Omental fat pad (tissue), 4 donors: ENCODE data around the gene ATP6V1F. TPM values are rescaled to one million over a fixed set of nuclear protein-coding genes. Genes with fewer than 3 reads are reported as not detected.

Source experiments
- ATAC-seq: fragments of 150-250 bp; one replicate; pipeline ENCODE4 v1.9.1; 2016; ENCODE audit warnings: mild to moderate bottlenecking, moderate library complexity; ENCODE audit not compliant: low FRiP score
- DNase-seq: peaks from one replicate; pipeline ENCODE4 v3.0.0-alpha.2; 2019; ENCODE audit warnings: low spot score
- total RNA-seq, 4 donors: library from RNA; depleted of rRNA; stranded (reverse); fragments of >200 nt; gene quantifications; one replicate each; pipeline ENCODE4 v1.1.0, GENCODE V29; 2016
- TF ChIP-seq, protein P1 (sequence below), 3 donors: fragments of 450-650 bp; IDR thresholded peaks; one replicate each; pipeline ENCODE4 v1.5.1; 2016 to 2017; ENCODE audit warnings: antibody characterized with exemption in 3 of 3, mild to moderate bottlenecking in 3 of 3, moderate library complexity in 2 of 3

ATP6V1F gene
- total RNA-seq, 4 donors from 2014 or later = 86.7 to 186 (median 133) TPM

- ATAC-seq (no peak), DNase-seq (no peak)
- TF ChIP-seq, protein P1, sequence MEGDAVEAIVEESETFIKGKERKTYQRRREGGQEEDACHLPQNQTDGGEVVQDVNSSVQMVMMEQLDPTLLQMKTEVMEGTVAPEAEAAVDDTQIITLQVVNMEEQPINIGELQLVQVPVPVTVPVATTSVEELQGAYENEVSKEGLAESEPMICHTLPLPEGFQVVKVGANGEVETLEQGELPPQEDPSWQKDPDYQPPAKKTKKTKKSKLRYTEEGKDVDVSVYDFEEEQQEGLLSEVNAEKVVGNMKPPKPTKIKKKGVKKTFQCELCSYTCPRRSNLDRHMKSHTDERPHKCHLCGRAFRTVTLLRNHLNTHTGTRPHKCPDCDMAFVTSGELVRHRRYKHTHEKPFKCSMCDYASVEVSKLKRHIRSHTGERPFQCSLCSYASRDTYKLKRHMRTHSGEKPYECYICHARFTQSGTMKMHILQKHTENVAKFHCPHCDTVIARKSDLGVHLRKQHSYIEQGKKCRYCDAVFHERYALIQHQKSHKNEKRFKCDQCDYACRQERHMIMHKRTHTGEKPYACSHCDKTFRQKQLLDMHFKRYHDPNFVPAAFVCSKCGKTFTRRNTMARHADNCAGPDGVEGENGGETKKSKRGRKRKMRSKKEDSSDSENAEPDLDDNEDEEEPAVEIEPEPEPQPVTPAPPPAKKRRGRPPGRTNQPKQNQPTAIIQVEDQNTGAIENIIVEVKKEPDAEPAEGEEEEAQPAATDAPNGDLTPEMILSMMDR (IDR thresholded peaks at IDR 0.05) = no peak
These were observed 24.7 kb downstream of the ATP6V1F start for GRCh38 chr7:128887169-128888038.

DNA sequence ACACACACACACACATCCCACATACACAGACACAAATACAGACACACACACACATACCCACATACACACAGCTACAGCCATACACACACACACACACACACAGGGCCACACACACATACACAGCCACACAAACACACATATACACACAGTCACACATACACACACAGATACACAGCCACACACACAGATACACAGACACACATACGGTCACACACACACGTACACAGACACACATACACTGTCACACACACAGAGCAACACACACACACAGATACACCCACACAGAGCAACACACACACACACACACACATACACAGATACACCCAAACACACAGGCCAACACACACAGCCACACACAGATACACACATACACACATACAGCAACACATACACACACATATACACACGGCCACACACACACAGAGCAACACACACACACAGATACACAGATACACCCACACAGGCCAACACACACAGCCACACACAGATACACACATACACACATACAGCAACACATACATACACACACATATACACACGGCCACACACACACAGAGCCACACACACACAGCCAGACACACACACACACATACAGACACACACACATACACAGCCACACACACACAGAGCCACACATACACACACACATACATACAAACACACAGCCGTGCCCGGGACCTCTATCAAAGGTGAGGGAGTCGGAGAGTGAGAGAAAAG lies 25.5 kb downstream of the ATP6V1F start:
- TF ChIP-seq, protein P1 (IDR thresholded peaks at IDR 0.05) = no peak
- no peak for ATAC-seq
- DNase-seq = no peak

DNA sequence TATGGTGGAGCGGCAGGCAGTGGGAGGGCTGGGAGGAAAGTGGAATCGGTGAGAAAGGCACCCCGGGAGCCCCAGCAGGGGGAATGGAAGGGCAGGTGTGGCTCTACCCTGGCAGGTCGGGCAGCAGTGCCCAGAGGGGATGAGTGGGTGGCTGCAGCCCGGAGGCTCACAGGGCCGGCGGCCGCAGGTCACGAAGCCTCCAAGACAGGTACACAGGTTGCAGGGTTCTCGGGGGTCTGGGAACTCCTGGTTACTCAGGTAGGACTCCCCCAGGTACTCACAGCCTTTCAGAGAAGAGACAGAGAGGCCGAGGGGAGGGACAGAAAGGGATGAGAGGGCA lies 26.1 kb downstream of the ATP6V1F start:
- DNase-seq (no peak), ATAC-seq (no peak)
- TF ChIP-seq, protein P1 (IDR thresholded peaks at IDR 0.05) = no peak

DNA sequence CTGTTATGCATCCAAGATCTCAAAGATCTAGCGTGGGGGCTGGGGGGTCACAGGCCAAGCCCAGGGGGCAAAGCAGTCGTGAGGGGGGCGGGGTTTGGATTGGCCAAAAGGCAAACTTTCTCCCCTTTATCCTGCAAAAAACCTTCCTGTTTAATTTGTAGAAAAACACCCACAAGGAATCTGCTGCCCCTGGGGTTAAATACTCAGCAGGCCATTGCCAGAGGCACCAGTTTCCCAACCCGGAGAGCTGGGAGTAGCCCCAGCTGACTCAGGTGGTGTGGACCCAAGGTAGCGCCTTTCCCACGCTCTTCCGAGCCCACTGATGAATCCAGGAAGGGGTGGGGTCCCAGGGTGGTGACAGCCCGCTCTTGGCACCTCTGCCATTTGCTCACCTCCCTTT lies 26.5 kb downstream of the ATP6V1F start:
- ATAC-seq (no peak), DNase-seq (no peak)
- TF ChIP-seq, protein P1 (IDR thresholded peaks at IDR 0.05) = no peak

GRCh38 chr7:128890306-128891109 lies 27.9 kb downstream of the ATP6V1F start:
- TF ChIP-seq, protein P1 (IDR thresholded peaks at IDR 0.05) = no peak
- ATAC-seq (peak; percentile 3), DNase-seq (no peak)

GRCh38 chr7:128891110-128891941 lies 28.7 kb downstream of the ATP6V1F start:
- DNase-seq (no peak), ATAC-seq (peak; percentile 24)
- TF ChIP-seq, protein P1 (IDR thresholded peaks at IDR 0.05) = no peak
